HepG2 (cell line): ENCODE measurements around the gene PPFIA3. TPM values are rescaled to one million over a fixed set of nuclear protein-coding genes. Genes with fewer than 3 reads are reported as not detected.

Experiments used
- ATAC-seq: fragments of 200-7000 bp; cut with Tn5 transposase; 3 replicates; pipeline ENCODE4 v1.9.1; 2020; ENCODE audit warnings: mild to moderate bottlenecking, moderate library complexity
- BruUV-seq: library from RNA; stranded (reverse); fragments of 400-500 nt; replicated peaks from 2 replicates; lab custom pipeline; 2021; lab: Mats Ljungman, UMichigan
- CTCF ChIA-PET: fragments of 300-600 bp; formaldehyde crosslinking; extraction: SDS; loops from one replicate; lab custom pipeline; 2021; ENCODE audit warnings: low total read pairs, inconsistent platforms, low intra/inter-chr PET ratio; lab: Yijun Ruan, JAX
- POLR2A ChIA-PET: fragments of 350-600 bp; sonication (Branson Sonifier 250); formaldehyde crosslinking; loops from one replicate; lab custom pipeline; 2020; ENCODE audit warnings: antibody characterized with exemption, inconsistent platforms; lab: Yijun Ruan, JAX
- DNase-seq: peaks from one replicate; pipeline ENCODE4 v3.0.0-alpha.2; 2015; ENCODE audit warnings: low spot score
- FAIRE-seq: peaks from 3 replicates; lab custom pipeline; 2011; peaks lifted over from hg19 to GRCh38; lab: Jason Lieb, UNC
- H2AFZ ChIP-seq: one replicate; pipeline ENCODE4 v1.6.1; 2011; ENCODE audit warnings: low read length, inconsistent platforms
- H3K27ac ChIP-seq: fragments of 300-600 bp; 3 replicates; pipeline ENCODE4 v1.8.0; 2011; ENCODE audit warnings: mixed run types, mild to moderate bottlenecking, mixed read lengths, low read length, inconsistent platforms; ENCODE audit not compliant: insufficient read depth; ENCODE audit errors: extremely low read length
- H3K27me3 ChIP-seq, 2 experiments: fragments of 200-600 bp in 1 of 2; 2 replicates in 1 of 2; 3 replicates in 1 of 2; pipeline versions ENCODE4 v1.6.0 to v1.8.0; 2011; ENCODE audit warnings: low read length in 2 of 2, mild to moderate bottlenecking in 2 of 2, moderate library complexity in 2 of 2, inconsistent platforms in 1 of 2; ENCODE audit not compliant: insufficient read depth in 2 of 2, control insufficient read depth in 1 of 2
- H3K36me3 ChIP-seq, 2 experiments: fragments of 200-600 bp in 1 of 2; replicated peaks in 1 of 2; 2 replicates in 1 of 2; 3 replicates in 1 of 2; pipeline versions ENCODE4 v1.5.1 to v1.8.0; 2011; ENCODE audit warnings: low read length in 2 of 2, inconsistent platforms in 1 of 2; ENCODE audit not compliant: insufficient read depth in 2 of 2, control insufficient read depth in 1 of 2
- H3K4me1 ChIP-seq: 2 replicates; pipeline ENCODE4 v1.5.1; 2012; ENCODE audit warnings: low read length, inconsistent platforms; ENCODE audit not compliant: insufficient read depth
- H3K4me2 ChIP-seq: 2 replicates; pipeline ENCODE4 v1.6.0; 2011; ENCODE audit warnings: low read depth, low read length, inconsistent platforms
- H3K4me3 ChIP-seq, 3 experiments: fragments of 200-600 bp in 1 of 3; sonication (generic), shearing (Covaris generic) in 1 of 3; replicated peaks in 1 of 3; 2 replicates each; pipeline ENCODE4 v1.5.1; 2011 to 2016; ENCODE audit warnings: low read length in 3 of 3, inconsistent platforms in 2 of 3, low read depth in 2 of 3, mild to moderate bottlenecking in 2 of 3, control low read depth in 1 of 3, mixed read lengths in 1 of 3; ENCODE audit not compliant: insufficient read depth in 1 of 3
- H3K79me2 ChIP-seq: one replicate; pipeline ENCODE4 v1.6.1; 2011; ENCODE audit warnings: low read length, inconsistent platforms; ENCODE audit not compliant: insufficient read depth
- H3K9ac ChIP-seq: 2 replicates; pipeline ENCODE4 v1.6.0; 2011; ENCODE audit warnings: mild to moderate bottlenecking, low read depth, low read length, inconsistent platforms; ENCODE audit not compliant: insufficient read depth
- H3K9me3 ChIP-seq: 2 replicates; pipeline ENCODE4 v1.5.1; 2012; ENCODE audit warnings: mild to moderate bottlenecking, low read length
- H4K20me1 ChIP-seq: 2 replicates; pipeline ENCODE4 v1.6.0; 2011; ENCODE audit warnings: inconsistent platforms, mild to moderate bottlenecking, low read length, moderate library complexity; ENCODE audit not compliant: insufficient read depth
- ARID3A ChIP-seq: IDR thresholded peaks from 2 replicates; pipeline ENCODE4 v1.6.1; 2012; ENCODE audit warnings: low read depth, low read length, improper control_type of control experiment
- KIAA2018 ChIP-seq: sonication (generic); formaldehyde crosslinking; IDR thresholded peaks from 2 replicates; pipeline ENCODE4 v1.5.0; 2020; ENCODE audit warnings: mild to moderate bottlenecking, missing genetic modification reagents, borderline replicate concordance
- NFAT5 ChIP-seq: sonication (generic); formaldehyde crosslinking; IDR thresholded peaks from 2 replicates; pipeline ENCODE4 v1.4.0; 2020; ENCODE audit warnings: missing genetic modification reagents
- ZBTB2 ChIP-seq: sonication (generic); formaldehyde crosslinking; IDR thresholded peaks from 2 replicates; pipeline ENCODE4 v1.8.0; 2022; ENCODE audit warnings: low read depth, missing genetic modification reagents
- ZNF30 ChIP-seq: sonication (generic); formaldehyde crosslinking; IDR thresholded peaks from 2 replicates; pipeline ENCODE4 v1.5.0; 2020; ENCODE audit warnings: mild to moderate bottlenecking, missing genetic modification reagents
- WGBS: methylation state at CpG from one replicate; pipeline ENCODE4 v1.1.6; 2017; ENCODE audit warnings: low lambda C conversion rate; 5-methylcytosine and 5-hydroxymethylcytosine counted together
- in situ Hi-C: cut with HindIII; loops from 2 replicates; pipeline ENCODE4 v1.10.0; 2017; ENCODE audit warnings: low pct_unique_long_range_greater_than_20kb; ENCODE audit not compliant: extremely low pct_ligation_motif_present
- intact Hi-C: fragments of 100-400 bp; cut with micrococcal nuclease; formaldehyde crosslinking; loops from one replicate; pipeline ENCODE4 v1.10.0; 2022; ENCODE audit not compliant: unreplicated experiment
- polyA plus RNA-seq, 8 experiments: library from polyadenylated mRNA; depleted of rRNA in 3 of 8; stranded (reverse) in 7 of 8; unstranded in 1 of 8; fragments of >200 nt; fragmentation: Illumina TruSeq in 4 of 8; extraction: Trizol in 4 of 8; gene quantifications; 2 replicates each; pipeline versions ENCODE4 v1.2.1 to v1.2.3, GENCODE V29; 2011 to 2016; ENCODE audit warnings: low read depth in 4 of 8, missing spikeins in 1 of 8, mixed read lengths in 1 of 8; ENCODE audit not compliant: insufficient read depth in 1 of 8
- total RNA-seq, 5 experiments: library from RNA; depleted of rRNA; stranded (reverse); fragments of >200 nt; fragmentation: Illumina TruSeq; extraction: Trizol; gene quantifications; 2 replicates each; pipeline ENCODE4 v1.2.3, GENCODE V29; 2016; ENCODE audit warnings: low read depth in 1 of 5

PPFIA3 gene
- total and polyA plus RNA-seq, 2 of the 13 experiments (the other 11 are each of a cell fraction or from before 2014, with no cell fraction given): 6.7 to 8.6 TPM

- no peak for TF ChIP-seq ZBTB2
Measured at GRCh38 chr19:49140951-49141350, 21.6 kb downstream of the PPFIA3 start (continued).

GRCh38 chr19:49141352-49141751, 22.0 kb downstream of the PPFIA3 start:
- FAIRE-seq (no peak), ATAC-seq (no peak), DNase-seq (no peak)
- WGBS: 67% methylated on average over 6 of the region's 6 CpGs
- ChIA-PET POLR2A (no interaction called here), CTCF (no interaction called here)
- H3K9ac ChIP-seq: no peak overlapping the region
- no peak overlapping the region for H3K4me3 ChIP-seq
- H3K79me2 ChIP-seq: no peaks in the 10 kb centered on the region
- intact Hi-C loops (no loop called here), in situ Hi-C loops (no loop called here)
- H3K27me3 ChIP-seq: no peaks in the 10 kb centered on the region
- no peak overlapping the region for H3K4me2 ChIP-seq
- H2AFZ ChIP-seq: no peak overlapping the region
- BruUV-seq: no TSS peak
- H3K27ac ChIP-seq: no peak overlapping the region
- no peaks in the 10 kb centered on the region for H3K36me3 ChIP-seq
- H4K20me1 ChIP-seq: no peaks in the 10 kb centered on the region
- H3K9me3 ChIP-seq: no peaks in the 10 kb centered on the region
- peaks cover 13% of the 10 kb centered on the region for H3K4me1 ChIP-seq
- TF ChIP-seq NFAT5 (CRISPR knock-in tag) (no peak), ARID3A (no peak), ZNF30 (CRISPR knock-in tag) (no peak), KIAA2018 (CRISPR knock-in tag) (no peak)
